ENCODE measurements around the gene TM2D3. TPM values are rescaled to one million over a fixed set of nuclear protein-coding genes. Genes with fewer than 3 reads are reported as not detected.
"Not testable (repeated sequence)": the region's sequence is repeated elsewhere in the genome, so short reads cannot be mapped to it uniquely, and the experiment has no call there.

The TM2D3 gene
- total and polyA plus RNA-seq, 4 donors: 22.0 to 44.1 (median 37.9) TPM

- no peaks in the 10 kb centered on the region for H3K9me3 ChIP-seq (ENCODE audit: control insufficient read depth in 4 of 4, low read length in 3 of 4)
- TF ChIP-seq SP1 (IDR thresholded peaks at IDR 0.05): no peak
- TF ChIP-seq EGR1 (IDR thresholded peaks at IDR 0.05; ENCODE audit: low read depth in 2 of 2): no peak
- no peak for TF ChIP-seq FOXA1 (IDR thresholded peaks at IDR 0.05)
- no peak for TF ChIP-seq HNF4A (conservative IDR thresholded peaks at IDR 0.05)
- no peak for TF ChIP-seq RXRA (IDR thresholded peaks at IDR 0.05)
- no peak for TF ChIP-seq MAX (IDR thresholded peaks at IDR 0.05)
- no peak for TF ChIP-seq HNF4G (IDR thresholded peaks at IDR 0.05)
- peaks cover 0 to 14% (median 2%) of the 10 kb centered on the region in 4 donors for H3K4me1 ChIP-seq (ENCODE audit: control insufficient read depth in 4 of 4, insufficient read depth in 4 of 4, low read length in 3 of 4)
- no peaks in the 10 kb centered on the region for H3K27me3 ChIP-seq (ENCODE audit: control insufficient read depth in 4 of 4, insufficient read depth in 4 of 4, low read length in 3 of 4)
- H3K36me3 ChIP-seq (ENCODE audit: control insufficient read depth in 4 of 4, insufficient read depth in 3 of 4, low read depth in 1 of 4, low read length in 3 of 4): peaks cover 2 to 15% (median 3%) of the 10 kb centered on the region in 4 donors
- no peak overlapping the region for H3K4me3 ChIP-seq (ENCODE audit: low read depth in 1 of 3, low read length in 3 of 3)
- H3K9ac ChIP-seq (ENCODE audit: low read depth in 1 of 2, low read length in 2 of 2): no peak overlapping the region
- no peak overlapping the region for H3K27ac ChIP-seq (ENCODE audit: low read depth in 1 of 2, low read length in 2 of 2)
- DNase-seq (ENCODE audit: low spot score): no peak
- 91% methylated on average over 7 of the region's 7 CpGs for WGBS
Measured at GRCh38 chr15:101635944-101636727, 16.0 kb downstream of the TM2D3 start.

- WGBS: 94% methylated on average over 3 of the region's 3 CpGs
- H3K27me3 ChIP-seq (ENCODE audit: control insufficient read depth in 4 of 4, insufficient read depth in 4 of 4, low read length in 3 of 4): no peaks in the 10 kb centered on the region
Measured at GRCh38 chr15:101633356-101633755, 18.8 kb downstream of the TM2D3 start.

GRCh38 chr15:101626729-101627128 lies 25.5 kb downstream of the TM2D3 start:
- WGBS: 92% methylated on average over 15 of the region's 15 CpGs
- not testable (repeated sequence) for DNase-seq (ENCODE audit: low spot score)

More at GRCh38 chr15:101633356-101633755, 18.8 kb downstream of the TM2D3 start:
- H3K27ac ChIP-seq (ENCODE audit: low read depth in 1 of 2, low read length in 2 of 2): no peak overlapping the region
- no peaks in the 10 kb centered on the region for H3K9me3 ChIP-seq (ENCODE audit: control insufficient read depth in 4 of 4, low read length in 3 of 4)
- H3K4me3 ChIP-seq (ENCODE audit: low read depth in 1 of 3, low read length in 3 of 3): no peak overlapping the region
- H3K36me3 ChIP-seq (ENCODE audit: control insufficient read depth in 4 of 4, insufficient read depth in 3 of 4, low read depth in 1 of 4, low read length in 3 of 4): peaks cover 0 to 2% (median 0%) of the 10 kb centered on the region in 4 donors
- no peak overlapping the region for H3K9ac ChIP-seq (ENCODE audit: low read depth in 1 of 2, low read length in 2 of 2)
- TF ChIP-seq ZBTB33 (IDR thresholded peaks at IDR 0.05): no peak
- no peak for TF ChIP-seq EGR1 (IDR thresholded peaks at IDR 0.05; ENCODE audit: low read depth in 2 of 2)
- no peak for TF ChIP-seq RAD21 (IDR thresholded peaks at IDR 0.05)
- TF ChIP-seq NR2F2 (IDR thresholded peaks at IDR 0.05): no peak
- no peak for TF ChIP-seq MAX (IDR thresholded peaks at IDR 0.05)
- TF ChIP-seq SP1 (IDR thresholded peaks at IDR 0.05): no peak
- no peak for TF ChIP-seq FOXA2 (IDR thresholded peaks at IDR 0.05)
- TF ChIP-seq HNF4A (conservative IDR thresholded peaks at IDR 0.05): no peak
- TF ChIP-seq GABPA (IDR thresholded peaks at IDR 0.05 in 1 of 2, conservative IDR thresholded peaks at IDR 0.05 in 1 of 2): no peak
- no peak for DNase-seq (ENCODE audit: low spot score)
- H3K4me1 ChIP-seq (ENCODE audit: control insufficient read depth in 4 of 4, insufficient read depth in 4 of 4, low read length in 3 of 4): peaks cover 0 to 11% (median 0%) of the 10 kb centered on the region in 4 donors

More at GRCh38 chr15:101626729-101627128, 25.5 kb downstream of the TM2D3 start:
- not testable (repeated sequence) for H3K4me1 ChIP-seq (ENCODE audit: control insufficient read depth in 4 of 4, insufficient read depth in 4 of 4, low read length in 3 of 4); H3K9ac ChIP-seq (ENCODE audit: low read depth in 1 of 2, low read length in 2 of 2); H3K4me3 ChIP-seq (ENCODE audit: low read depth in 1 of 3, low read length in 3 of 3); H3K36me3 ChIP-seq (ENCODE audit: control insufficient read depth in 4 of 4, insufficient read depth in 3 of 4, low read depth in 1 of 4, low read length in 3 of 4); H3K27me3 ChIP-seq (ENCODE audit: control insufficient read depth in 4 of 4, insufficient read depth in 4 of 4, low read length in 3 of 4); H3K27ac ChIP-seq (ENCODE audit: low read depth in 1 of 2, low read length in 2 of 2); H3K9me3 ChIP-seq (ENCODE audit: control insufficient read depth in 4 of 4, low read length in 3 of 4)
